K562 (cell line): ENCODE data around the gene CABP4. TPM values are rescaled to one million over a fixed set of nuclear protein-coding genes. Genes with fewer than 3 reads are reported as not detected.

Experiments
- ARHGAP35 ChIP-seq: fragments of 450-650 bp; IDR thresholded peaks from 2 replicates; pipeline ENCODE4 v1.6.1; 2018; ENCODE audit not compliant: partially characterized antibody
- CHCHD3 ChIP-seq: fragments of 250-450 bp; sonication (Bioruptor Pico); IDR thresholded peaks from 2 replicates; pipeline ENCODE4 v2.1.2; 2022; ENCODE audit warnings: mild to moderate bottlenecking
- CHD2 ChIP-seq: IDR thresholded peaks from 2 replicates; pipeline ENCODE4 v1.6.1; 2011; ENCODE audit warnings: low read depth, low read length
- CLOCK ChIP-seq: fragments of 250-450 bp; sonication (Bioruptor Pico); IDR thresholded peaks from 2 replicates; pipeline ENCODE4 v1.4.0; 2020; ENCODE audit warnings: mild to moderate bottlenecking, moderate library complexity, borderline replicate concordance
- CREB1 ChIP-seq, 2 experiments: sonication (generic) in 1 of 2; formaldehyde crosslinking in 1 of 2; IDR thresholded peaks; 2 replicates each; pipeline versions ENCODE4 v1.6.1 to v1.8.0; 2012 to 2022; ENCODE audit warnings: inconsistent platforms in 1 of 2, mild to moderate bottlenecking in 1 of 2, missing genetic modification reagents in 1 of 2, moderate library complexity in 1 of 2
- FOXA1 ChIP-seq: fragments of 450-650 bp; IDR thresholded peaks from 2 replicates; pipeline ENCODE4 v1.6.1; 2016; ENCODE audit warnings: mild to moderate bottlenecking, borderline replicate concordance
- MAFF ChIP-seq: IDR thresholded peaks from 2 replicates; pipeline ENCODE4 v1.6.1; 2012; ENCODE audit warnings: low read length, improper control_type of control experiment
- MAZ ChIP-seq, 2 experiments: fragments of 450-650 bp in 1 of 2; sonication (generic) in 1 of 2; formaldehyde crosslinking; IDR thresholded peaks in 1 of 2; conservative IDR thresholded peaks in 1 of 2; 2 replicates each; pipeline versions ENCODE4 v1.4.0 to v1.5.0; 2020; ENCODE audit warnings: mild to moderate bottlenecking in 1 of 2, missing genetic modification reagents in 1 of 2
- NRF1 ChIP-seq, 2 experiments: fragments of 450-650 bp; IDR thresholded peaks in 1 of 2; conservative IDR thresholded peaks in 1 of 2; 2 replicates each; pipeline ENCODE4 v1.6.1; 2014; ENCODE audit warnings: mild to moderate bottlenecking in 2 of 2
- PCBP2 ChIP-seq: fragments of 200-400 bp; formaldehyde crosslinking; IDR thresholded peaks from 2 replicates; pipeline ENCODE4 v1.6.1; 2018; ENCODE audit warnings: low read length, low read depth, mild to moderate bottlenecking, moderate library complexity; ENCODE audit not compliant: poor library complexity, severe bottlenecking
- PKNOX1 ChIP-seq: fragments of 450-650 bp; IDR thresholded peaks from 2 replicates; pipeline ENCODE4 v1.6.1; 2016
- POLR2B ChIP-seq: fragments of 450-650 bp; IDR thresholded peaks from 2 replicates; pipeline ENCODE4 v1.6.1; 2018; ENCODE audit warnings: low read depth; ENCODE audit not compliant: partially characterized antibody
- ZBTB34 ChIP-seq: fragments of 250-450 bp; sonication (Bioruptor Pico); IDR thresholded peaks from 2 replicates; pipeline ENCODE4 v1.8.0; 2021; ENCODE audit warnings: mild to moderate bottlenecking, moderate library complexity
- ZFP36 ChIP-seq: fragments of 150-350 bp; IDR thresholded peaks from 2 replicates; pipeline ENCODE4 v1.6.1; 2018; ENCODE audit warnings: low read length, low read depth; ENCODE audit not compliant: partially characterized antibody
- ZKSCAN3 ChIP-seq: fragments of 250-450 bp; sonication (Bioruptor Pico); IDR thresholded peaks from 2 replicates; pipeline ENCODE4 v1.4.0; 2020
- ZNF507 ChIP-seq: conservative IDR thresholded peaks from 2 replicates; pipeline ENCODE4 v1.6.1; 2017; ENCODE audit warnings: missing genetic modification characterization, missing compliant biosample characterization
- polyA plus RNA-seq, 8 experiments: library from polyadenylated mRNA; depleted of rRNA in 4 of 8; stranded (reverse) in 5 of 8; unstranded in 3 of 8; fragments of >200 nt; fragmentation: Nextera tagmentation in 2 of 8; fragmentation: Illumina TruSeq in 1 of 8; extraction: Ambion mirVana in 2 of 8; extraction: Trizol in 1 of 8; gene quantifications; 2 replicates each; pipeline versions ENCODE4 v1.2.1 to v1.2.3, GENCODE V29; 2011 to 2014; ENCODE audit warnings: inconsistent platforms in 1 of 8, missing spikeins in 1 of 8
- total RNA-seq, 7 experiments: library from RNA; depleted of rRNA in 6 of 7; stranded (reverse); fragments of >200 nt in 6 of 7; fragmentation: Illumina TruSeq in 2 of 7; extraction: Trizol in 2 of 7; gene quantifications; 2 replicates each; pipeline versions ENCODE4 v1.2.1 to v1.2.3, GENCODE V29; 2011 to 2021; ENCODE audit warnings: low replicate concordance in 1 of 7
- TF ChIP-seq, protein P1 (sequence below): fragments of 200-400 bp; formaldehyde crosslinking; IDR thresholded peaks from 2 replicates; pipeline ENCODE4 v1.6.1; 2017; ENCODE audit warnings: mild to moderate bottlenecking, low read depth, low read length, moderate library complexity
- TF ChIP-seq, protein P2 (sequence below): fragments of 250-450 bp; sonication (Bioruptor Pico); IDR thresholded peaks from 2 replicates; pipeline ENCODE4 v1.9.0; 2021; ENCODE audit warnings: mild to moderate bottlenecking, inconsistent platforms

CABP4 gene
- total and polyA plus RNA-seq, 9 of the 15 experiments (the other 6 are each of a cell fraction or from before 2014, with no cell fraction given): 0.11 TPM; not detected in 8

DNA sequence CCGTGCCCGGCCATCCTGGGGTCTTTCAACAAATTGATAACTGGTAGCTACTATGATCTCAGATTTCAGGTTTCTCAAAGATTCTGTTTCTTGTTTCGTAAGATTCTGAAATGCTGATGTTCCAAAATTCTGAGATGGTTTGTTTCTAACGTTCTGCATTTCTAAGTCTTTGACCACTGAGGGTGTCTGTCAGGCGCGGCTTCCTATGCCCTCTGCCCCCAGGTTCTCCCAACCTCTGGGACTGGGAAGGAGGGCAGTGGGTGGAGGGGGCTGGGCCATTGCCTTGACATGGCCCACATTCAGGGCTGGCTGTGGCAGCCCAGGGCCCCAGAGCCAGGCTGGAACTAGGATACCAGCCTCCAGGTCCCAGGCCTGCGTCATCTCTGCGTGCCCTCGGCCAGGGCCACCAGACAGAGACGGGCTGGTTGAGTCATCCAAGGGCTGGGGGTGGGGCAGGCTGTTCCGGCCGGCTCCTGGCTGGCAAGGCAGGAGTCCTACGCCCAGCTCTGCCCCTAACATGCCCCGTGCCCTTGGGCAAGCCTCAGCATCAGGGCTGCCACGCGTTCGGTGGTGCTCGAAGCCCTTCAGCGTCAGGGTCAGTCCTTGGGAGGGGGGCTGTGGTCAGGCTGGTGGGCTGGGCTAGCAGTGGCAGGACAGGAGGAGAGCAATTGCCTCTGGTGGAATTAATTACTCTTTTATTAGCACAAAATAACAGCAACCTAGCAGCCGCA is 8.7 kb downstream of the CABP4 start (continued):
- TF ChIP-seq, protein P1, sequence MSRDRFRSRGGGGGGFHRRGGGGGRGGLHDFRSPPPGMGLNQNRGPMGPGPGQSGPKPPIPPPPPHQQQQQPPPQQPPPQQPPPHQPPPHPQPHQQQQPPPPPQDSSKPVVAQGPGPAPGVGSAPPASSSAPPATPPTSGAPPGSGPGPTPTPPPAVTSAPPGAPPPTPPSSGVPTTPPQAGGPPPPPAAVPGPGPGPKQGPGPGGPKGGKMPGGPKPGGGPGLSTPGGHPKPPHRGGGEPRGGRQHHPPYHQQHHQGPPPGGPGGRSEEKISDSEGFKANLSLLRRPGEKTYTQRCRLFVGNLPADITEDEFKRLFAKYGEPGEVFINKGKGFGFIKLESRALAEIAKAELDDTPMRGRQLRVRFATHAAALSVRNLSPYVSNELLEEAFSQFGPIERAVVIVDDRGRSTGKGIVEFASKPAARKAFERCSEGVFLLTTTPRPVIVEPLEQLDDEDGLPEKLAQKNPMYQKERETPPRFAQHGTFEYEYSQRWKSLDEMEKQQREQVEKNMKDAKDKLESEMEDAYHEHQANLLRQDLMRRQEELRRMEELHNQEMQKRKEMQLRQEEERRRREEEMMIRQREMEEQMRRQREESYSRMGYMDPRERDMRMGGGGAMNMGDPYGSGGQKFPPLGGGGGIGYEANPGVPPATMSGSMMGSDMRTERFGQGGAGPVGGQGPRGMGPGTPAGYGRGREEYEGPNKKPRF: no peak
- TF ChIP-seq ZNF507 (tag): no peak
- TF ChIP-seq MAZ (CRISPR knock-in tag; conservative IDR thresholded peaks at IDR 0.05 in 1 of 2, IDR thresholded peaks at IDR 0.05 in 1 of 2): no peak; a peak in 2 of 4 replicates
- no peak for TF ChIP-seq ARHGAP35
- no peak for TF ChIP-seq PKNOX1
- TF ChIP-seq, protein P2, sequence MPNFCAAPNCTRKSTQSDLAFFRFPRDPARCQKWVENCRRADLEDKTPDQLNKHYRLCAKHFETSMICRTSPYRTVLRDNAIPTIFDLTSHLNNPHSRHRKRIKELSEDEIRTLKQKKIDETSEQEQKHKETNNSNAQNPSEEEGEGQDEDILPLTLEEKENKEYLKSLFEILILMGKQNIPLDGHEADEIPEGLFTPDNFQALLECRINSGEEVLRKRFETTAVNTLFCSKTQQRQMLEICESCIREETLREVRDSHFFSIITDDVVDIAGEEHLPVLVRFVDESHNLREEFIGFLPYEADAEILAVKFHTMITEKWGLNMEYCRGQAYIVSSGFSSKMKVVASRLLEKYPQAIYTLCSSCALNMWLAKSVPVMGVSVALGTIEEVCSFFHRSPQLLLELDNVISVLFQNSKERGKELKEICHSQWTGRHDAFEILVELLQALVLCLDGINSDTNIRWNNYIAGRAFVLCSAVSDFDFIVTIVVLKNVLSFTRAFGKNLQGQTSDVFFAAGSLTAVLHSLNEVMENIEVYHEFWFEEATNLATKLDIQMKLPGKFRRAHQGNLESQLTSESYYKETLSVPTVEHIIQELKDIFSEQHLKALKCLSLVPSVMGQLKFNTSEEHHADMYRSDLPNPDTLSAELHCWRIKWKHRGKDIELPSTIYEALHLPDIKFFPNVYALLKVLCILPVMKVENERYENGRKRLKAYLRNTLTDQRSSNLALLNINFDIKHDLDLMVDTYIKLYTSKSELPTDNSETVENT: no peak
- no peak for TF ChIP-seq CHD2
- no peak for TF ChIP-seq FOXA1
- TF ChIP-seq POLR2B: peak; percentile 64
- no peak for TF ChIP-seq CLOCK
- no peak for TF ChIP-seq ZBTB34 (CRISPR knock-in tag)
- TF ChIP-seq CHCHD3 (CRISPR knock-in tag): no peak
- TF ChIP-seq ZFP36: no peak
- no peak for TF ChIP-seq ZKSCAN3
- no peak for TF ChIP-seq MAFF
- TF ChIP-seq PCBP2: no peak
- peak; percentile 96 for TF ChIP-seq CREB1 (IDR thresholded peaks at IDR 0.05)
- TF ChIP-seq CREB1 (CRISPR knock-in tag; IDR thresholded peaks at IDR 0.05): peak; percentile 95
- peak in 1 of 2 experiments; percentile 38; a peak in 1 of 4 replicates for TF ChIP-seq NRF1 (conservative IDR thresholded peaks at IDR 0.05 in 1 of 2, IDR thresholded peaks at IDR 0.05 in 1 of 2)
